H9 (cell line): ENCODE measurements around the gene REXO4. TPM values are rescaled to one million over a fixed set of nuclear protein-coding genes. Genes with fewer than 3 reads are reported as not detected.

ENCODE experiments used
- DNase-seq: peaks from one replicate; pipeline ENCODE4 v3.0.0-alpha.2; 2017
- H2AFZ ChIP-seq: one replicate; pipeline ENCODE4 v1.6.1; 2013; ENCODE audit warnings: mild to moderate bottlenecking, low read length, control low read depth, moderate library complexity
- H2AK5ac ChIP-seq: 2 replicates; pipeline ENCODE4 v1.6.1; 2013; ENCODE audit warnings: low read length, control low read depth, mixed read lengths; ENCODE audit not compliant: insufficient read length
- H2BK120ac ChIP-seq: one replicate; pipeline ENCODE4 v1.6.1; 2013; ENCODE audit warnings: low read depth, mild to moderate bottlenecking, low read length, control low read depth, inconsistent platforms; ENCODE audit not compliant: poor library complexity, severe bottlenecking
- H2BK12ac ChIP-seq: 2 replicates; pipeline ENCODE4 v1.6.1; 2013; ENCODE audit warnings: low read length, control low read depth, mixed read lengths, low read depth; ENCODE audit not compliant: insufficient read length
- H2BK15ac ChIP-seq: 2 replicates; pipeline ENCODE4 v1.6.1; 2013; ENCODE audit warnings: low read depth, low read length, control low read depth
- H2BK20ac ChIP-seq: one replicate; pipeline ENCODE4 v1.6.1; 2013; ENCODE audit warnings: low read depth, mild to moderate bottlenecking, low read length, control low read depth, inconsistent platforms; ENCODE audit not compliant: poor library complexity, severe bottlenecking
- H2BK5ac ChIP-seq: 2 replicates; pipeline ENCODE4 v1.6.1; 2013; ENCODE audit warnings: low read length, control low read depth, mixed read lengths; ENCODE audit not compliant: insufficient read length
- H3K14ac ChIP-seq: 2 replicates; pipeline ENCODE4 v1.6.1; 2013; ENCODE audit warnings: low read length, control low read depth; ENCODE audit not compliant: insufficient read depth
- H3K18ac ChIP-seq: 2 replicates; pipeline ENCODE4 v1.6.1; 2013; ENCODE audit warnings: low read depth, mild to moderate bottlenecking, mixed read lengths, low read length, control low read depth; ENCODE audit not compliant: insufficient read length
- H3K23ac ChIP-seq: 2 replicates; pipeline ENCODE4 v1.6.1; 2013; ENCODE audit warnings: low read length, control low read depth, mixed read lengths, low read depth; ENCODE audit not compliant: insufficient read length
- H3K23me2 ChIP-seq: 2 replicates; pipeline ENCODE4 v1.6.1; 2013; ENCODE audit warnings: low read depth, mild to moderate bottlenecking, mixed read lengths, low read length, control low read depth; ENCODE audit not compliant: insufficient read length, poor library complexity, severe bottlenecking
- H3K27ac ChIP-seq: 2 replicates; pipeline ENCODE4 v1.5.1; 2013; ENCODE audit warnings: low read length, control low read depth, mixed read lengths, low read depth; ENCODE audit not compliant: insufficient read length
- H3K27me3 ChIP-seq: 2 replicates; pipeline ENCODE4 v1.6.1; 2013; ENCODE audit warnings: low read length, control low read depth, inconsistent platforms; ENCODE audit not compliant: insufficient read depth
- H3K4ac ChIP-seq: 2 replicates; pipeline ENCODE4 v1.6.1; 2013; ENCODE audit warnings: low read depth, mild to moderate bottlenecking, control low read depth, inconsistent platforms, low read length, moderate library complexity
- H3K4me1 ChIP-seq: 2 replicates; pipeline ENCODE4 v1.6.1; 2013; ENCODE audit warnings: low read length, control low read depth, inconsistent platforms; ENCODE audit not compliant: insufficient read depth
- H3K4me2 ChIP-seq: 2 replicates; pipeline ENCODE4 v1.6.1; 2013; ENCODE audit warnings: low read length, control low read depth, mixed read lengths; ENCODE audit not compliant: insufficient read length, insufficient read depth
- H3K56ac ChIP-seq: 2 replicates; pipeline ENCODE4 v1.6.1; 2013; ENCODE audit warnings: low read depth, mild to moderate bottlenecking, mixed read lengths, low read length, control low read depth; ENCODE audit not compliant: insufficient read length
- H3K79me1 ChIP-seq: 2 replicates; pipeline ENCODE4 v1.6.1; 2013; ENCODE audit warnings: low read depth, mild to moderate bottlenecking, moderate library complexity, low read length, control low read depth, inconsistent platforms; ENCODE audit not compliant: insufficient read depth, poor library complexity, severe bottlenecking
- H3K79me2 ChIP-seq: 2 replicates; pipeline ENCODE4 v1.6.1; 2013; ENCODE audit warnings: low read length, control low read depth, inconsistent platforms; ENCODE audit not compliant: insufficient read depth
- H3K9ac ChIP-seq: 2 replicates; pipeline ENCODE4 v1.6.1; 2013; ENCODE audit warnings: low read length, control low read depth, mixed read lengths; ENCODE audit not compliant: insufficient read length; ENCODE audit errors: extremely low read depth
- H3K9me3 ChIP-seq: one replicate; pipeline ENCODE4 v1.6.1; 2013; ENCODE audit warnings: low read depth, low read length, inconsistent platforms; ENCODE audit not compliant: control insufficient read depth
- H3T11ph ChIP-seq: one replicate; pipeline ENCODE4 v1.6.1; 2013; ENCODE audit warnings: mild to moderate bottlenecking, low read length, control low read depth, inconsistent platforms
- H4K20me1 ChIP-seq: one replicate; pipeline ENCODE4 v1.6.1; 2013; ENCODE audit not compliant: control insufficient read depth, insufficient read length, insufficient read depth
- H4K5ac ChIP-seq: 2 replicates; pipeline ENCODE4 v1.6.1; 2013; ENCODE audit warnings: low read depth, mild to moderate bottlenecking, mixed read lengths, low read length, control low read depth; ENCODE audit not compliant: insufficient read length
- H4K8ac ChIP-seq: replicated peaks from 2 replicates; pipeline ENCODE4 v1.6.1; 2013; ENCODE audit warnings: low read length, control low read depth, mixed read lengths, low read depth; ENCODE audit not compliant: insufficient read length
- H4K91ac ChIP-seq: 2 replicates; pipeline ENCODE4 v1.6.1; 2013; ENCODE audit warnings: low read depth, mild to moderate bottlenecking, moderate library complexity, mixed read lengths, low read length, control low read depth; ENCODE audit not compliant: insufficient read length
- H3K27ac Mint-ChIP-seq, 3 experiments: 2 replicates in 2 of 3; 3 replicates in 1 of 3; pipeline ENCODE4 v1.8.0; 2020 to 2021; ENCODE audit warnings: mixed read lengths in 3 of 3, mild to moderate bottlenecking in 1 of 3, moderate library complexity in 1 of 3
- H3K27me3 Mint-ChIP-seq: 2 replicates; pipeline ENCODE4 v1.8.0; 2021; ENCODE audit warnings: low read depth, mild to moderate bottlenecking, moderate library complexity, mixed read lengths
- H3K36me3 Mint-ChIP-seq, 3 experiments: 2 replicates in 2 of 3; 3 replicates in 1 of 3; pipeline ENCODE4 v1.8.0; 2020 to 2021; ENCODE audit warnings: low read depth in 3 of 3, mixed read lengths in 3 of 3; ENCODE audit not compliant: insufficient read depth in 1 of 3
- H3K4me1 Mint-ChIP-seq, 2 experiments: 2 replicates each; pipeline ENCODE4 v1.8.0; 2020; ENCODE audit warnings: mixed read lengths in 2 of 2
- H3K4me3 Mint-ChIP-seq, 2 experiments: 2 replicates in 1 of 2; 3 replicates in 1 of 2; pipeline ENCODE4 v1.8.0; 2020 to 2021; ENCODE audit warnings: mild to moderate bottlenecking in 2 of 2, mixed read lengths in 2 of 2, moderate library complexity in 1 of 2
- H3K9me3 Mint-ChIP-seq, 2 experiments: 2 replicates in 1 of 2; 3 replicates in 1 of 2; pipeline ENCODE4 v1.8.0; 2020; ENCODE audit warnings: mild to moderate bottlenecking in 2 of 2, mixed read lengths in 2 of 2, moderate library complexity in 1 of 2
- WGBS: extraction: QIAGEN DNeasy Blood & Tissue Kit; methylation state at CpG from one replicate; pipeline ENCODE4 v1.1.7; 2013; ENCODE audit warnings: missing lambda C conversion rate, low lambda C conversion rate, mixed read lengths; ENCODE audit not compliant: insufficient read length; ENCODE audit errors: extremely low coverage; 5-methylcytosine and 5-hydroxymethylcytosine counted together
- total RNA-seq: library from RNA; stranded (reverse); gene quantifications from 2 replicates; pipeline ENCODE4 v1.2.1, GENCODE V29; 2021
- TF ChIP-seq, protein P1 (sequence below): fragments of 200-600 bp; sonication (generic); conservative IDR thresholded peaks from 3 replicates; pipeline ENCODE4 v1.8.0; 2021; ENCODE audit warnings: antibody characterized with exemption, mild to moderate bottlenecking

The REXO4 gene
- total RNA-seq, 1 experiment from 2014 or later, result 35.2 TPM

DNA sequence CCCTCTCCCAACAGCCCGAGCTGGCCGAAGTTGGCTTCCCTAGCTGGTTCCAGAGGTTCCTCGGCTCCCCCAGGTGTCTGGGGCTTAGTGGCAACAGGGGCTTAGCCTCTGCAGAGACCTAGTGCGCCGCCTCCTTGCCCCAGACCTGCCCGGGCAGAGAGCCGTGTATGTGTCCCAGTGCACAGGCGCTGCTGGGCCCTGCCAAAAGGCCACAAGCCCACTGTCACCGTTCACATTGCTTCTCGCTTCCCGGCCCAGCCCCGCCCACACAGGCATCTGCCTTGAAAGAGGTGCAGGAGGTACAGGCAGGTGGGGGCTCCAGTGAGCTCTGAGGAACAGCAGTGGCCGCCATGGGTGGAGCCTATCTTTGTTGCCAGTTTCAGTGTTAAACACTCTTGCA is 39.4 kb upstream of the REXO4 start:
- no peaks in the 10 kb centered on the region for H3K27me3 ChIP-seq
- H3K27ac ChIP-seq, result no peak overlapping the region
- no peak overlapping the region for H3K23ac ChIP-seq
- Mint-ChIP-seq H3K27ac (no peak overlapping the region), H3K36me3 (no peaks in the 10 kb centered on the region), H3K4me3 (no peak overlapping the region), H3K9me3 (no peaks in the 10 kb centered on the region; a peak in 1 of 5 replicates), H3K4me1 (peaks cover 16 to 22% of the 10 kb centered on the region in 2 experiments), H3K27me3 (peaks cover 8% of the 10 kb centered on the region)
- no peak overlapping the region for H2AK5ac ChIP-seq
- no peak overlapping the region for H2BK15ac ChIP-seq
- H3T11ph ChIP-seq, result no peak overlapping the region
- H3K23me2 ChIP-seq, result peaks cover 13% of the 10 kb centered on the region
- no peak overlapping the region for H3K4me2 ChIP-seq
- TF ChIP-seq, protein P1, sequence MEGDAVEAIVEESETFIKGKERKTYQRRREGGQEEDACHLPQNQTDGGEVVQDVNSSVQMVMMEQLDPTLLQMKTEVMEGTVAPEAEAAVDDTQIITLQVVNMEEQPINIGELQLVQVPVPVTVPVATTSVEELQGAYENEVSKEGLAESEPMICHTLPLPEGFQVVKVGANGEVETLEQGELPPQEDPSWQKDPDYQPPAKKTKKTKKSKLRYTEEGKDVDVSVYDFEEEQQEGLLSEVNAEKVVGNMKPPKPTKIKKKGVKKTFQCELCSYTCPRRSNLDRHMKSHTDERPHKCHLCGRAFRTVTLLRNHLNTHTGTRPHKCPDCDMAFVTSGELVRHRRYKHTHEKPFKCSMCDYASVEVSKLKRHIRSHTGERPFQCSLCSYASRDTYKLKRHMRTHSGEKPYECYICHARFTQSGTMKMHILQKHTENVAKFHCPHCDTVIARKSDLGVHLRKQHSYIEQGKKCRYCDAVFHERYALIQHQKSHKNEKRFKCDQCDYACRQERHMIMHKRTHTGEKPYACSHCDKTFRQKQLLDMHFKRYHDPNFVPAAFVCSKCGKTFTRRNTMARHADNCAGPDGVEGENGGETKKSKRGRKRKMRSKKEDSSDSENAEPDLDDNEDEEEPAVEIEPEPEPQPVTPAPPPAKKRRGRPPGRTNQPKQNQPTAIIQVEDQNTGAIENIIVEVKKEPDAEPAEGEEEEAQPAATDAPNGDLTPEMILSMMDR, result no peak
- H3K9ac ChIP-seq, result no peak overlapping the region
- no peak overlapping the region for H4K91ac ChIP-seq
- no peaks in the 10 kb centered on the region for H3K9me3 ChIP-seq
- no peak overlapping the region for H2BK20ac ChIP-seq
- no peak overlapping the region for H3K18ac ChIP-seq
- H3K56ac ChIP-seq, result no peak overlapping the region
- no peak overlapping the region for H3K14ac ChIP-seq
- no peak overlapping the region for H2AFZ ChIP-seq
- H4K5ac ChIP-seq, result no peak overlapping the region
- DNase-seq, result peak; percentile 69
- no peak overlapping the region for H4K8ac ChIP-seq
- H3K4ac ChIP-seq, result no peak overlapping the region
- H4K20me1 ChIP-seq, result no peaks in the 10 kb centered on the region
- peaks cover 7% of the 10 kb centered on the region; the same call in 1 of the 2 replicates for H3K4me1 ChIP-seq
- H2BK5ac ChIP-seq, result no peak overlapping the region
- WGBS, result no CpG with 5 or more reads among the region's 13 CpGs
- H2BK12ac ChIP-seq, result no peak overlapping the region
- H3K79me1 ChIP-seq, result no peaks in the 10 kb centered on the region
- H2BK120ac ChIP-seq, result no peak overlapping the region
- no peaks in the 10 kb centered on the region for H3K79me2 ChIP-seq
